Measurements from ENCODE around the gene IL3RA. TPM values are rescaled to one million over a fixed set of nuclear protein-coding genes. Genes with fewer than 3 reads are reported as not detected.

IL3RA gene
- total and polyA plus RNA-seq, 2 of the 8 experiments (the other 6 are each of a cell fraction or from before 2014, with no cell fraction given), result 0.11 TPM; not detected in 1

- TF ChIP-seq, protein P1, sequence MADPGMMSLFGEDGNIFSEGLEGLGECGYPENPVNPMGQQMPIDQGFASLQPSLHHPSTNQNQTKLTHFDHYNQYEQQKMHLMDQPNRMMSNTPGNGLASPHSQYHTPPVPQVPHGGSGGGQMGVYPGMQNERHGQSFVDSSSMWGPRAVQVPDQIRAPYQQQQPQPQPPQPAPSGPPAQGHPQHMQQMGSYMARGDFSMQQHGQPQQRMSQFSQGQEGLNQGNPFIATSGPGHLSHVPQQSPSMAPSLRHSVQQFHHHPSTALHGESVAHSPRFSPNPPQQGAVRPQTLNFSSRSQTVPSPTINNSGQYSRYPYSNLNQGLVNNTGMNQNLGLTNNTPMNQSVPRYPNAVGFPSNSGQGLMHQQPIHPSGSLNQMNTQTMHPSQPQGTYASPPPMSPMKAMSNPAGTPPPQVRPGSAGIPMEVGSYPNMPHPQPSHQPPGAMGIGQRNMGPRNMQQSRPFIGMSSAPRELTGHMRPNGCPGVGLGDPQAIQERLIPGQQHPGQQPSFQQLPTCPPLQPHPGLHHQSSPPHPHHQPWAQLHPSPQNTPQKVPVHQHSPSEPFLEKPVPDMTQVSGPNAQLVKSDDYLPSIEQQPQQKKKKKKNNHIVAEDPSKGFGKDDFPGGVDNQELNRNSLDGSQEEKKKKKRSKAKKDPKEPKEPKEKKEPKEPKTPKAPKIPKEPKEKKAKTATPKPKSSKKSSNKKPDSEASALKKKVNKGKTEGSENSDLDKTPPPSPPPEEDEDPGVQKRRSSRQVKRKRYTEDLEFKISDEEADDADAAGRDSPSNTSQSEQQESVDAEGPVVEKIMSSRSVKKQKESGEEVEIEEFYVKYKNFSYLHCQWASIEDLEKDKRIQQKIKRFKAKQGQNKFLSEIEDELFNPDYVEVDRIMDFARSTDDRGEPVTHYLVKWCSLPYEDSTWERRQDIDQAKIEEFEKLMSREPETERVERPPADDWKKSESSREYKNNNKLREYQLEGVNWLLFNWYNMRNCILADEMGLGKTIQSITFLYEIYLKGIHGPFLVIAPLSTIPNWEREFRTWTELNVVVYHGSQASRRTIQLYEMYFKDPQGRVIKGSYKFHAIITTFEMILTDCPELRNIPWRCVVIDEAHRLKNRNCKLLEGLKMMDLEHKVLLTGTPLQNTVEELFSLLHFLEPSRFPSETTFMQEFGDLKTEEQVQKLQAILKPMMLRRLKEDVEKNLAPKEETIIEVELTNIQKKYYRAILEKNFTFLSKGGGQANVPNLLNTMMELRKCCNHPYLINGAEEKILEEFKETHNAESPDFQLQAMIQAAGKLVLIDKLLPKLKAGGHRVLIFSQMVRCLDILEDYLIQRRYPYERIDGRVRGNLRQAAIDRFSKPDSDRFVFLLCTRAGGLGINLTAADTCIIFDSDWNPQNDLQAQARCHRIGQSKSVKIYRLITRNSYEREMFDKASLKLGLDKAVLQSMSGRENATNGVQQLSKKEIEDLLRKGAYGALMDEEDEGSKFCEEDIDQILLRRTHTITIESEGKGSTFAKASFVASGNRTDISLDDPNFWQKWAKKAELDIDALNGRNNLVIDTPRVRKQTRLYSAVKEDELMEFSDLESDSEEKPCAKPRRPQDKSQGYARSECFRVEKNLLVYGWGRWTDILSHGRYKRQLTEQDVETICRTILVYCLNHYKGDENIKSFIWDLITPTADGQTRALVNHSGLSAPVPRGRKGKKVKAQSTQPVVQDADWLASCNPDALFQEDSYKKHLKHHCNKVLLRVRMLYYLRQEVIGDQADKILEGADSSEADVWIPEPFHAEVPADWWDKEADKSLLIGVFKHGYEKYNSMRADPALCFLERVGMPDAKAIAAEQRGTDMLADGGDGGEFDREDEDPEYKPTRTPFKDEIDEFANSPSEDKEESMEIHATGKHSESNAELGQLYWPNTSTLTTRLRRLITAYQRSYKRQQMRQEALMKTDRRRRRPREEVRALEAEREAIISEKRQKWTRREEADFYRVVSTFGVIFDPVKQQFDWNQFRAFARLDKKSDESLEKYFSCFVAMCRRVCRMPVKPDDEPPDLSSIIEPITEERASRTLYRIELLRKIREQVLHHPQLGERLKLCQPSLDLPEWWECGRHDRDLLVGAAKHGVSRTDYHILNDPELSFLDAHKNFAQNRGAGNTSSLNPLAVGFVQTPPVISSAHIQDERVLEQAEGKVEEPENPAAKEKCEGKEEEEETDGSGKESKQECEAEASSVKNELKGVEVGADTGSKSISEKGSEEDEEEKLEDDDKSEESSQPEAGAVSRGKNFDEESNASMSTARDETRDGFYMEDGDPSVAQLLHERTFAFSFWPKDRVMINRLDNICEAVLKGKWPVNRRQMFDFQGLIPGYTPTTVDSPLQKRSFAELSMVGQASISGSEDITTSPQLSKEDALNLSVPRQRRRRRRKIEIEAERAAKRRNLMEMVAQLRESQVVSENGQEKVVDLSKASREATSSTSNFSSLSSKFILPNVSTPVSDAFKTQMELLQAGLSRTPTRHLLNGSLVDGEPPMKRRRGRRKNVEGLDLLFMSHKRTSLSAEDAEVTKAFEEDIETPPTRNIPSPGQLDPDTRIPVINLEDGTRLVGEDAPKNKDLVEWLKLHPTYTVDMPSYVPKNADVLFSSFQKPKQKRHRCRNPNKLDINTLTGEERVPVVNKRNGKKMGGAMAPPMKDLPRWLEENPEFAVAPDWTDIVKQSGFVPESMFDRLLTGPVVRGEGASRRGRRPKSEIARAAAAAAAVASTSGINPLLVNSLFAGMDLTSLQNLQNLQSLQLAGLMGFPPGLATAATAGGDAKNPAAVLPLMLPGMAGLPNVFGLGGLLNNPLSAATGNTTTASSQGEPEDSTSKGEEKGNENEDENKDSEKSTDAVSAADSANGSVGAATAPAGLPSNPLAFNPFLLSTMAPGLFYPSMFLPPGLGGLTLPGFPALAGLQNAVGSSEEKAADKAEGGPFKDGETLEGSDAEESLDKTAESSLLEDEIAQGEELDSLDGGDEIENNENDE (IDR thresholded peaks at IDR 0.05; ENCODE audit: insufficient replicate concordance, low read length), result no peak
- TF ChIP-seq PHF8 (conservative IDR thresholded peaks at IDR 0.05; ENCODE audit: low read depth, low read length), result no peak
- no peak for TF ChIP-seq CEBPB (IDR thresholded peaks at IDR 0.05; ENCODE audit: low read depth, low read length)
- no peak for TF ChIP-seq KDM1A (IDR thresholded peaks at IDR 0.05; ENCODE audit: borderline replicate concordance, low read length)
- no peak for TF ChIP-seq MAFK (IDR thresholded peaks at IDR 0.05; ENCODE audit: low read depth, low read length)
- no peak for TF ChIP-seq SP2 (IDR thresholded peaks at IDR 0.05; ENCODE audit: low read length)
- no peak for TF ChIP-seq SRF (IDR thresholded peaks at IDR 0.05; ENCODE audit: low read depth, low read length)
- no peak for TF ChIP-seq JUND (IDR thresholded peaks at IDR 0.05; ENCODE audit: low read length)
- TF ChIP-seq CBX5 (IDR thresholded peaks at IDR 0.05; ENCODE audit: low read depth, low read length), result no peak
- TF ChIP-seq POLR2AphosphoS5 (IDR thresholded peaks at IDR 0.05; ENCODE audit: low read depth, low read length), result no peak
- TF ChIP-seq RAD21 (IDR thresholded peaks at IDR 0.05 in 1 of 2, conservative IDR thresholded peaks at IDR 0.05 in 1 of 2; ENCODE audit: low read depth in 2 of 2, low read length in 2 of 2), result no peak
- TF ChIP-seq KDM4A (IDR thresholded peaks at IDR 0.05; ENCODE audit: low read depth, low read length, severe bottlenecking), result no peak
Measured at GRCh38 chrX:1334854-1335253, 1.7 kb upstream of the IL3RA start (continued).

All from H1 (cell line).